Fibroblast of the conjunctiva (primary cell): ENCODE data around the gene ATP7A.
"Not testable (repeated sequence)": the region's sequence is repeated elsewhere in the genome, so short reads cannot be mapped to it uniquely, and the experiment has no call there.

Source experiments
- DNase-seq: peaks from one replicate; pipeline ENCODE4 v3.0.0-alpha.2; 2010; ENCODE audit warnings: low read depth

The ATP7A gene

GRCh38 chrX:77910108-77910840 is at the start of gene ATP7A:
Gene ATP7A (plus strand): TSS chrX:77910693. CDS start chrX:77971642, 60,949 bp downstream.
- DNase-seq: peak; percentile 81

GRCh38 chrX:77875372-77875771 is 35.1 kb upstream of the ATP7A start:
- no peak for DNase-seq

GRCh38 chrX:77881418-77881817 is 29.1 kb upstream of the ATP7A start:
- not testable (repeated sequence) for DNase-seq

- no peak for DNase-seq
Measured at GRCh38 chrX:77892887-77893286, 17.6 kb upstream of the ATP7A start.

GRCh38 chrX:77893713-77894112 is 16.8 kb upstream of the ATP7A start:
- no peak for DNase-seq

- peak; percentile 93 for DNase-seq
Measured at GRCh38 chrX:77894921-77895886, 15.3 kb upstream of the ATP7A start, which contains the start of gene MAGT1. Gene MAGT1 (minus strand): TSS chrX:77895435. CDS start chrX:77895410, 25 bp downstream.

- DNase-seq: peak; percentile 93
Measured at GRCh38 chrX:77899081-77899828, 11.2 kb upstream of the ATP7A start, which contains the start of gene COX7B. Gene COX7B (plus strand): TSS chrX:77899468. CDS start chrX:77899554, 86 bp downstream.

GRCh38 chrX:77900688-77901087 is 9.8 kb upstream of the ATP7A start:
- DNase-seq: no peak

GRCh38 chrX:77901506-77901905 is 9.0 kb upstream of the ATP7A start:
- DNase-seq: no peak

GRCh38 chrX:77917294-77917933 is 6.9 kb downstream of the ATP7A start:
- no peak for DNase-seq

GRCh38 chrX:77918568-77918967 is 8.1 kb downstream of the ATP7A start:
- DNase-seq: no peak

GRCh38 chrX:77919370-77919769 is 8.9 kb downstream of the ATP7A start:
- not testable (repeated sequence) for DNase-seq

- DNase-seq: no peak
Measured at GRCh38 chrX:77922787-77923186, 12.3 kb downstream of the ATP7A start.

- DNase-seq: no peak
Measured at GRCh38 chrX:77924320-77924859, 13.9 kb downstream of the ATP7A start.

GRCh38 chrX:77925764-77926163 is 15.3 kb downstream of the ATP7A start:
- DNase-seq: no peak

GRCh38 chrX:77930581-77930980 is 20.1 kb downstream of the ATP7A start:
- DNase-seq: no peak

GRCh38 chrX:77935886-77936285 is 25.4 kb downstream of the ATP7A start:
- no peak for DNase-seq

- DNase-seq: no peak
Measured at GRCh38 chrX:77936299-77936698, 25.8 kb downstream of the ATP7A start.

- no peak for DNase-seq
Measured at GRCh38 chrX:77937291-77937690, 26.8 kb downstream of the ATP7A start.

GRCh38 chrX:77938083-77938680 is 27.7 kb downstream of the ATP7A start:
- DNase-seq: no peak

GRCh38 chrX:77945031-77945430 is 34.5 kb downstream of the ATP7A start:
- DNase-seq: not testable (repeated sequence)
